ENCODE measurements around the gene ACER1.

GRCh38 chr19:6279620-6279930 is 53.8 kb downstream of the ACER1 start:
- TF ChIP-seq, protein P1, sequence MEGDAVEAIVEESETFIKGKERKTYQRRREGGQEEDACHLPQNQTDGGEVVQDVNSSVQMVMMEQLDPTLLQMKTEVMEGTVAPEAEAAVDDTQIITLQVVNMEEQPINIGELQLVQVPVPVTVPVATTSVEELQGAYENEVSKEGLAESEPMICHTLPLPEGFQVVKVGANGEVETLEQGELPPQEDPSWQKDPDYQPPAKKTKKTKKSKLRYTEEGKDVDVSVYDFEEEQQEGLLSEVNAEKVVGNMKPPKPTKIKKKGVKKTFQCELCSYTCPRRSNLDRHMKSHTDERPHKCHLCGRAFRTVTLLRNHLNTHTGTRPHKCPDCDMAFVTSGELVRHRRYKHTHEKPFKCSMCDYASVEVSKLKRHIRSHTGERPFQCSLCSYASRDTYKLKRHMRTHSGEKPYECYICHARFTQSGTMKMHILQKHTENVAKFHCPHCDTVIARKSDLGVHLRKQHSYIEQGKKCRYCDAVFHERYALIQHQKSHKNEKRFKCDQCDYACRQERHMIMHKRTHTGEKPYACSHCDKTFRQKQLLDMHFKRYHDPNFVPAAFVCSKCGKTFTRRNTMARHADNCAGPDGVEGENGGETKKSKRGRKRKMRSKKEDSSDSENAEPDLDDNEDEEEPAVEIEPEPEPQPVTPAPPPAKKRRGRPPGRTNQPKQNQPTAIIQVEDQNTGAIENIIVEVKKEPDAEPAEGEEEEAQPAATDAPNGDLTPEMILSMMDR (IDR thresholded peaks at IDR 0.05 in 2 of 3, conservative IDR thresholded peaks at IDR 0.05 in 1 of 3; ENCODE audit: control insufficient read depth in 2 of 3, extremely low read depth in 1 of 3, insufficient read depth in 1 of 3, low read depth in 3 of 3, low read length in 3 of 3): no peak
- no peak for TF ChIP-seq PRDM15 (CRISPR knock-in tag; IDR thresholded peaks at IDR 0.05)
- no peak for TF ChIP-seq RFX5 (IDR thresholded peaks at IDR 0.05; ENCODE audit: low read depth, low read length)
- TF ChIP-seq, protein P2, sequence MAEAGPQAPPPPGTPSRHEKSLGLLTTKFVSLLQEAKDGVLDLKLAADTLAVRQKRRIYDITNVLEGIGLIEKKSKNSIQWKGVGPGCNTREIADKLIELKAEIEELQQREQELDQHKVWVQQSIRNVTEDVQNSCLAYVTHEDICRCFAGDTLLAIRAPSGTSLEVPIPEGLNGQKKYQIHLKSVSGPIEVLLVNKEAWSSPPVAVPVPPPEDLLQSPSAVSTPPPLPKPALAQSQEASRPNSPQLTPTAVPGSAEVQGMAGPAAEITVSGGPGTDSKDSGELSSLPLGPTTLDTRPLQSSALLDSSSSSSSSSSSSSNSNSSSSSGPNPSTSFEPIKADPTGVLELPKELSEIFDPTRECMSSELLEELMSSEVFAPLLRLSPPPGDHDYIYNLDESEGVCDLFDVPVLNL (IDR thresholded peaks at IDR 0.05; ENCODE audit: low read depth, low read length): no peak
- TF ChIP-seq, protein P3, sequence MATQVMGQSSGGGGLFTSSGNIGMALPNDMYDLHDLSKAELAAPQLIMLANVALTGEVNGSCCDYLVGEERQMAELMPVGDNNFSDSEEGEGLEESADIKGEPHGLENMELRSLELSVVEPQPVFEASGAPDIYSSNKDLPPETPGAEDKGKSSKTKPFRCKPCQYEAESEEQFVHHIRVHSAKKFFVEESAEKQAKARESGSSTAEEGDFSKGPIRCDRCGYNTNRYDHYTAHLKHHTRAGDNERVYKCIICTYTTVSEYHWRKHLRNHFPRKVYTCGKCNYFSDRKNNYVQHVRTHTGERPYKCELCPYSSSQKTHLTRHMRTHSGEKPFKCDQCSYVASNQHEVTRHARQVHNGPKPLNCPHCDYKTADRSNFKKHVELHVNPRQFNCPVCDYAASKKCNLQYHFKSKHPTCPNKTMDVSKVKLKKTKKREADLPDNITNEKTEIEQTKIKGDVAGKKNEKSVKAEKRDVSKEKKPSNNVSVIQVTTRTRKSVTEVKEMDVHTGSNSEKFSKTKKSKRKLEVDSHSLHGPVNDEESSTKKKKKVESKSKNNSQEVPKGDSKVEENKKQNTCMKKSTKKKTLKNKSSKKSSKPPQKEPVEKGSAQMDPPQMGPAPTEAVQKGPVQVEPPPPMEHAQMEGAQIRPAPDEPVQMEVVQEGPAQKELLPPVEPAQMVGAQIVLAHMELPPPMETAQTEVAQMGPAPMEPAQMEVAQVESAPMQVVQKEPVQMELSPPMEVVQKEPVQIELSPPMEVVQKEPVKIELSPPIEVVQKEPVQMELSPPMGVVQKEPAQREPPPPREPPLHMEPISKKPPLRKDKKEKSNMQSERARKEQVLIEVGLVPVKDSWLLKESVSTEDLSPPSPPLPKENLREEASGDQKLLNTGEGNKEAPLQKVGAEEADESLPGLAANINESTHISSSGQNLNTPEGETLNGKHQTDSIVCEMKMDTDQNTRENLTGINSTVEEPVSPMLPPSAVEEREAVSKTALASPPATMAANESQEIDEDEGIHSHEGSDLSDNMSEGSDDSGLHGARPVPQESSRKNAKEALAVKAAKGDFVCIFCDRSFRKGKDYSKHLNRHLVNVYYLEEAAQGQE (IDR thresholded peaks at IDR 0.05; ENCODE audit: low read depth, low read length): no peak
- TF ChIP-seq USF1 (IDR thresholded peaks at IDR 0.05; ENCODE audit: borderline replicate concordance, extremely low read length, insufficient read depth, low read depth, low read length): no peak
- no peak for TF ChIP-seq HDAC6 (IDR thresholded peaks at IDR 0.05; ENCODE audit: unreplicated experiment)
